IPS-20b (cell line): ENCODE results near the gene ROR2.
A peak's percentile ranks its signal among the peaks of the same experiment; 100 is the strongest.

Experiments used
- H3K27ac ChIP-seq: one replicate; pipeline ENCODE4 v1.5.1; 2013; ENCODE audit warnings: low read length
- H3K27me3 ChIP-seq: 2 replicates; pipeline ENCODE4 v1.6.1; 2013; ENCODE audit warnings: mild to moderate bottlenecking, low read length, inconsistent platforms; ENCODE audit not compliant: insufficient read depth
- H3K36me3 ChIP-seq: 2 replicates; pipeline ENCODE4 v1.6.1; 2013; ENCODE audit warnings: low read depth, mild to moderate bottlenecking, inconsistent platforms, low read length, moderate library complexity; ENCODE audit not compliant: insufficient read depth
- H3K4me1 ChIP-seq: 2 replicates; pipeline ENCODE4 v1.6.1; 2013; ENCODE audit warnings: mild to moderate bottlenecking, control low read depth, inconsistent platforms, low read length, moderate library complexity; ENCODE audit not compliant: insufficient read depth
- H3K4me3 ChIP-seq: 2 replicates; pipeline ENCODE4 v1.5.1; 2013; ENCODE audit warnings: mild to moderate bottlenecking, low read length, inconsistent platforms
- H3K9ac ChIP-seq: 2 replicates; pipeline ENCODE4 v1.6.1; 2013; ENCODE audit warnings: low read depth, mild to moderate bottlenecking, inconsistent platforms, low read length, moderate library complexity
- H3K9me3 ChIP-seq: 2 replicates; pipeline ENCODE4 v1.6.1; 2013; ENCODE audit warnings: mild to moderate bottlenecking, low read depth, low read length, inconsistent platforms; ENCODE audit not compliant: insufficient read depth

ROR2 gene

GRCh38 chr9:91723420-91724067 lies 226.5 kb downstream of the ROR2 start:
- Histone ChIP-seq H3K27ac (no peak overlapping the region), H3K36me3 (peaks cover 5% of the 10 kb centered on the region; the same call in 1 of the 2 replicates), H3K4me1 (no peaks in the 10 kb centered on the region; the same call in 1 of the 2 replicates), H3K4me3 (no peak overlapping the region), H3K9me3 (no peaks in the 10 kb centered on the region), H3K27me3 (no peaks in the 10 kb centered on the region), H3K9ac (no peak overlapping the region)

- H3K27me3 ChIP-seq = no peaks in the 10 kb centered on the region
- H3K27ac ChIP-seq = no peak overlapping the region
- H3K4me3 ChIP-seq = no peak overlapping the region
Measured at GRCh38 chr9:91720751-91721705, 229.0 kb downstream of the ROR2 start.

GRCh38 chr9:91720313-91720712 lies 229.7 kb downstream of the ROR2 start:
- Histone ChIP-seq H3K36me3 (peaks cover 5% of the 10 kb centered on the region; the same call in 1 of the 2 replicates), H3K9ac (no peak overlapping the region), H3K4me1 (no peaks in the 10 kb centered on the region; the same call in 1 of the 2 replicates), H3K9me3 (no peaks in the 10 kb centered on the region), H3K27me3 (no peaks in the 10 kb centered on the region), H3K4me3 (no peak overlapping the region), H3K27ac (no peak overlapping the region)

More at GRCh38 chr9:91720751-91721705, 229.0 kb downstream of the ROR2 start:
- no peaks in the 10 kb centered on the region; the same call in 1 of the 2 replicates for H3K4me1 ChIP-seq
- H3K36me3 ChIP-seq = peaks cover 5% of the 10 kb centered on the region; the same call in 1 of the 2 replicates
- H3K9me3 ChIP-seq = no peaks in the 10 kb centered on the region
- H3K9ac ChIP-seq = no peak overlapping the region

GRCh38 chr9:91718071-91718470 lies 232.0 kb downstream of the ROR2 start:
- Histone ChIP-seq H3K27ac (no peak overlapping the region), H3K36me3 (no peaks in the 10 kb centered on the region), H3K4me1 (no peaks in the 10 kb centered on the region; the same call in 1 of the 2 replicates), H3K9ac (no peak overlapping the region), H3K4me3 (no peak overlapping the region), H3K27me3 (no peaks in the 10 kb centered on the region), H3K9me3 (no peaks in the 10 kb centered on the region)

- H3K27ac ChIP-seq = no peak overlapping the region
- no peak overlapping the region for H3K9ac ChIP-seq
- no peak overlapping the region for H3K4me3 ChIP-seq
- no peaks in the 10 kb centered on the region; the same call in 1 of the 2 replicates for H3K4me1 ChIP-seq
- H3K9me3 ChIP-seq = no peaks in the 10 kb centered on the region
- H3K36me3 ChIP-seq = no peaks in the 10 kb centered on the region
- no peaks in the 10 kb centered on the region for H3K27me3 ChIP-seq
Measured at GRCh38 chr9:91716815-91717214, 233.2 kb downstream of the ROR2 start.

GRCh38 chr9:91716239-91716638 lies 233.8 kb downstream of the ROR2 start:
- Histone ChIP-seq H3K4me3 (no peak overlapping the region), H3K9me3 (no peaks in the 10 kb centered on the region), H3K4me1 (no peaks in the 10 kb centered on the region; the same call in 1 of the 2 replicates), H3K9ac (no peak overlapping the region), H3K27me3 (no peaks in the 10 kb centered on the region), H3K27ac (no peak overlapping the region), H3K36me3 (no peaks in the 10 kb centered on the region)

GRCh38 chr9:91714874-91715615 lies 235.0 kb downstream of the ROR2 start:
- Histone ChIP-seq H3K27ac (no peak overlapping the region), H3K9ac (no peak overlapping the region), H3K4me3 (no peak overlapping the region), H3K4me1 (no peaks in the 10 kb centered on the region), H3K9me3 (no peaks in the 10 kb centered on the region), H3K27me3 (no peaks in the 10 kb centered on the region), H3K36me3 (no peaks in the 10 kb centered on the region)

- no peak overlapping the region for H3K9ac ChIP-seq
- H3K27ac ChIP-seq = no peak overlapping the region
- H3K36me3 ChIP-seq = no peaks in the 10 kb centered on the region
- peak overlapping the region; percentile 60; the same call in 1 of the 2 replicates for H3K4me3 ChIP-seq
- no peaks in the 10 kb centered on the region for H3K9me3 ChIP-seq
- no peaks in the 10 kb centered on the region for H3K4me1 ChIP-seq
- H3K27me3 ChIP-seq = no peaks in the 10 kb centered on the region
Measured at GRCh38 chr9:91714020-91714806, 235.8 kb downstream of the ROR2 start.

GRCh38 chr9:91712811-91713210 lies 237.2 kb downstream of the ROR2 start:
- Histone ChIP-seq H3K9ac (no peak overlapping the region), H3K9me3 (no peaks in the 10 kb centered on the region), H3K27me3 (no peaks in the 10 kb centered on the region), H3K36me3 (no peaks in the 10 kb centered on the region), H3K4me1 (no peaks in the 10 kb centered on the region), H3K4me3 (no peak overlapping the region), H3K27ac (no peak overlapping the region)

- no peaks in the 10 kb centered on the region for H3K36me3 ChIP-seq
- no peak overlapping the region for H3K4me3 ChIP-seq
- H3K27me3 ChIP-seq = no peaks in the 10 kb centered on the region
- no peaks in the 10 kb centered on the region for H3K4me1 ChIP-seq
- no peak overlapping the region for H3K27ac ChIP-seq
- H3K9me3 ChIP-seq = no peaks in the 10 kb centered on the region
- no peak overlapping the region for H3K9ac ChIP-seq
Measured at GRCh38 chr9:91711755-91712601, 238.1 kb downstream of the ROR2 start.
